ENCODE measurements around the gene RAB20.

GRCh38 chr13:110491869-110492678 lies 69.4 kb downstream of the RAB20 start:
- no peak for TF ChIP-seq CTCF (IDR thresholded peaks at IDR 0.05)
- TF ChIP-seq REST (IDR thresholded peaks at IDR 0.05; ENCODE audit: insufficient read depth in 1 of 2, low read depth in 2 of 2, low read length in 1 of 2), result no peak
